ENCODE measurements around the gene UBLCP1.
A peak's percentile ranks its signal among the peaks of the same experiment; 100 is the strongest.

UBLCP1 gene, protein sequence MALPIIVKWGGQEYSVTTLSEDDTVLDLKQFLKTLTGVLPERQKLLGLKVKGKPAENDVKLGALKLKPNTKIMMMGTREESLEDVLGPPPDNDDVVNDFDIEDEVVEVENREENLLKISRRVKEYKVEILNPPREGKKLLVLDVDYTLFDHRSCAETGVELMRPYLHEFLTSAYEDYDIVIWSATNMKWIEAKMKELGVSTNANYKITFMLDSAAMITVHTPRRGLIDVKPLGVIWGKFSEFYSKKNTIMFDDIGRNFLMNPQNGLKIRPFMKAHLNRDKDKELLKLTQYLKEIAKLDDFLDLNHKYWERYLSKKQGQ

DNA sequence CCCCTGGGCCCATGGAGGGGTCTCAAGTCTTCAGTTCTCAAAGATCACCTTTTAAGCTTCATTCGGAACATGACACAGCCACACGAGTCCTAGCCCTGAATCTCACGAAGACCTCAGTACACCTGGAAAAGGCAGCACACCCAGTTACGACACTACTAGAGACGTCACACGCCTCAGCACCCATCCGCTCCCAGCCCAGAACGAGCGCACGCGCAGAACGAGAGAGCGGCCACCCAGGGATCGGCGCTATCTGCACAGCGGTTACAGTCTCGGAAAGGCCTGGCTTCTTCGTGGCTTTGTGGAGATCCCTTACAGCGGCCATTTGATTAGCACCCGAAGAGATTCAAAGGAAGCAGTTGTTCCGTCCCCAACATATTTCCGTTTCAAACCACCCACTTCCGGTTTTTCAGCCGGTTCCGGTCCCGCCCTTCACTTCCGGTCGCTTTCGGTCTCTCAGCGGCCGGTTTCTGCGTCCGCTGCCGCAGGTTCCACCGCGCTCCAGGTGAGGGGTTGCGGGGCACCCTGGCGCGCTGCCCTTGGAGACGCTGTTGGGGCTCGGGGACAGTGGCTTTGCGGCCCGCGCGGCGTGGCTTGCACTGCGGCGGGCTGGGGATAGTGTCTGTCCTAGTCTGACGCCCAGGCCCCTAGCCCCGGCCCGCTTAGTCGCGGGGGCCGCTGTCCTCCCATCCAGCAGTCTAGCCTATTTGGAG, at the start of gene UBLCP1:
UBLCP1 (plus strand) TSS at position 432 of the 710 bp plus-strand sequence. CDS start 5,626 bp downstream, outside the sequence.
- H3K27ac ChIP-seq = peak within 1 kb of the TSS; percentile 82
- peak; percentile 90 for TF ChIP-seq ZFX (IDR thresholded peaks at IDR 0.05)
- TF ChIP-seq, protein P1, sequence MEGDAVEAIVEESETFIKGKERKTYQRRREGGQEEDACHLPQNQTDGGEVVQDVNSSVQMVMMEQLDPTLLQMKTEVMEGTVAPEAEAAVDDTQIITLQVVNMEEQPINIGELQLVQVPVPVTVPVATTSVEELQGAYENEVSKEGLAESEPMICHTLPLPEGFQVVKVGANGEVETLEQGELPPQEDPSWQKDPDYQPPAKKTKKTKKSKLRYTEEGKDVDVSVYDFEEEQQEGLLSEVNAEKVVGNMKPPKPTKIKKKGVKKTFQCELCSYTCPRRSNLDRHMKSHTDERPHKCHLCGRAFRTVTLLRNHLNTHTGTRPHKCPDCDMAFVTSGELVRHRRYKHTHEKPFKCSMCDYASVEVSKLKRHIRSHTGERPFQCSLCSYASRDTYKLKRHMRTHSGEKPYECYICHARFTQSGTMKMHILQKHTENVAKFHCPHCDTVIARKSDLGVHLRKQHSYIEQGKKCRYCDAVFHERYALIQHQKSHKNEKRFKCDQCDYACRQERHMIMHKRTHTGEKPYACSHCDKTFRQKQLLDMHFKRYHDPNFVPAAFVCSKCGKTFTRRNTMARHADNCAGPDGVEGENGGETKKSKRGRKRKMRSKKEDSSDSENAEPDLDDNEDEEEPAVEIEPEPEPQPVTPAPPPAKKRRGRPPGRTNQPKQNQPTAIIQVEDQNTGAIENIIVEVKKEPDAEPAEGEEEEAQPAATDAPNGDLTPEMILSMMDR (conservative IDR thresholded peaks at IDR 0.05) = no peak

DNA sequence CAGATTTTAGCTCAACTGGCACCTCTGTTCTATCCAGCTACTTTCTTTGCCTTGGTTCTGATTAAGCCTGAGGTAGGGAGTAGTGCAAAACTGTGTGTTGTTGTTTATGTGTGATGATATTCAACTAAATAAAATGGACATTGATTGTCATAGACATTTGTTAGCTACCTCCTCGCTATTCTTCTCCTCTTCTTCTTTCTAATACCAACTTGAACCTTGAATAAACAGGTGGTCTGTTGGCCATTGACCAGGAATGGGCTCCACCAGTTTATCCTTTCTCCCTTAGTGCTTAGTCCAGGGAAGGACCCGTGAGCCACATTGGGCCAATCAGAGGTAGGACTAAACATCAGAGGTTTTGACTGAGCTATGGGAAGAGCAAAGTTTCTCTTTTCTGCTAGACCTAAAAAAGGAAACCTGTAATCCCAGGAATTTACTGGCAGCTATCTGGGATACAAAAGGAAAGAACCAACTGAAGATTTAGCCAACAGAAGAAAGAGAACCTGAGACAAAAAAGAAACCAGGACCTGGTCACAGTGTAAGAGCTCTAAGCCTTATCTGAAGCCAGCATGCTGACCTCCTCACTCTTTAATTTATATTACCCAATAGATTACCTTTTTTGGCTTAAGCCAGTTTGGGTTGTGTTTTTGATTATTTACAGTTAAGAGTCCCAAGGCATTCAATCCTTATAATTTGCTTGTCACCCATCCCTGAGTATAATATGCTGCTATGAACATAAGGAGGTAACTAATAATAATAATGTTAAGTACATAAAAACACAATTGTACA, 48.4 kb upstream of the UBLCP1 start:
- no peak for TF ChIP-seq ZFX (IDR thresholded peaks at IDR 0.05)
- TF ChIP-seq, protein P1 (conservative IDR thresholded peaks at IDR 0.05) = no peak
- H3K27ac ChIP-seq = no peak overlapping the region

DNA sequence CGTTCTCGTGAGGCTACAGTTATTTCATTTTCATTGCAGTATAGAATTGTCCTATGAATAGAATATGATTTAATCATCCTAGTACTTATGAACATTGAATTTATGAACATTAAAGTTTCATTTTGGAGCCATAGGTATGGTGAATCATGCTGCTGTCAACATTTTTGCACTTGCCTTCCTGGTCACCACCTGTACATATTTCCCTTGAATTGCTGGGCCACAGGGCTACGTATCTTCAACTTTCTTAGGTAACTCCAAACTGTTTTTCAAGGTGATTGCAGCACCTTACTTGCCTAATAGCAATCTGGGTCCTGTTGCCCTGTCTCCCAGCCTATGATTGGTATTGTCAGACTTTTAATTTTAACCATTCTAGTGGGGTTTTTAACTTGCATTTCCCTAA, 47.2 kb upstream of the UBLCP1 start:
- TF ChIP-seq ZFX (IDR thresholded peaks at IDR 0.05) = no peak
- TF ChIP-seq, protein P1 (conservative IDR thresholded peaks at IDR 0.05) = no peak
- H3K27ac ChIP-seq = no peak overlapping the region

DNA sequence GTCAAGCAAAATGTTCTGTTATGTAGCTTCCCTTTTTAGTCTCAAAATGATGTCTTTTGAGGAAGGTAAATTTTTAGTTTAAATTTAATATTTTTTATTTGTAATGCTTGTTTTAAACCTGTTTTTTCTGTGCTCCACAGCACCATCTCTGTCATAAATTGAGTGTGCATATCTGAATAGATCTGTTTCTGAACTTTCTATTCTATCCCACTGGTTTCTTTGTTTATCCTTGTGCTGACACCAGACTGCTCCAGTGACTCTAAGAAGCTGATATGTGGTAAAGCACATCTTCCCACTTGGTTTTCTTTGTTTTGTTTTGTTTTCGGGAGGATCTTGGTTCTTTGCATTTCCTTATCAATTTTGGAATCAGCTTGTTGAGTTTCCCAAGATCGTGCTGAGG, 46.6 kb upstream of the UBLCP1 start:
- no peak overlapping the region for H3K27ac ChIP-seq

DNA sequence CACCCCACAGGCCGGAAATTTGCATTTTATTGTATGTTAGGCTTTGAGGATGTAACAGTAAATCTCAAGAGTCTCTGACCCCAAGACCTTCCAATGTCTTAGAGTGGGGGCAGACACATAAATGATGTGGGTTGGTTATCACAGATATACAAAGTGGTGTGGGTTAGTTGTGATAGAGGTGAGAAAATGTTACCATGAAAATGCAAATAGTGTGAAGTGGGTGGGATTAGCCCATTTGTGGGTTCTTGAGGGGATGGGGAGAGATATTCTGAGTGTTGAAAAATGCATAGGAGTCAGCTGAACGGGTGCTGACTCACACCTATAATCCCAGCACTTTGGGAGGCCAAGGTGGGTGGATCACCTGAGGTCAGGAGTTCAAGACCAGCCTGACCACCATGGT, 45.9 kb upstream of the UBLCP1 start:
- no peak overlapping the region for H3K27ac ChIP-seq
- no peak for TF ChIP-seq ZFX (IDR thresholded peaks at IDR 0.05)
- TF ChIP-seq, protein P1 (conservative IDR thresholded peaks at IDR 0.05) = no peak

More for the DNA sequence above, 46.6 kb upstream of the UBLCP1 start:
- TF ChIP-seq ZFX (IDR thresholded peaks at IDR 0.05) = no peak
- TF ChIP-seq, protein P1 (conservative IDR thresholded peaks at IDR 0.05) = 0 out of 2 replicates have a peak, but pooled peaks have one; percentile 3

DNA sequence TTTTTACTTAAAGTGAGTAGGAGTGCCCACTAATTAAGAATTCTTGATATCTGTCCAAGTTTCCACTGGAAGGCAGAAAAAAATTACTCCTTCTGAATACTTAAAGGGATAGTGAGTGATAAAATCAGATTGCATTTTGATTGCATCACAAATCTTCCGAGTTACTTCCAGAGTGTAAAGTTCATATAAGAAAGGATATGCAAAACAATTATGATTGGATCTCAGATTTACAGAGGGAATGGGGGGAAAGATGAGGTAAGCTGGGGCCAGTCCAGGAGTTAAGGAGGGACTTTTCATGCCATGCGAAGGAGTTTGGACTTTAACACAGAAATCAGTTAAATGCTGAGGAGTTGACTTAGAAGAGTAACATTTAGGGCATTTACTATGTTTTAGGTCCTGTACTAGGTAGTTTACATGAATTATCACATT, 44.5 kb upstream of the UBLCP1 start:
- no peak for TF ChIP-seq ZFX (IDR thresholded peaks at IDR 0.05)
- TF ChIP-seq, protein P1 (conservative IDR thresholded peaks at IDR 0.05) = no peak

More for the DNA sequence above, 44.5 kb upstream of the UBLCP1 start:
- no peak overlapping the region for H3K27ac ChIP-seq
